ENCODE measurements around the gene CCDC15. TPM values are rescaled to one million over a fixed set of nuclear protein-coding genes. Genes with fewer than 3 reads are reported as not detected.

The CCDC15 gene
- total RNA-seq, 1 experiment from 2014 or later = 8.6 TPM

DNA sequence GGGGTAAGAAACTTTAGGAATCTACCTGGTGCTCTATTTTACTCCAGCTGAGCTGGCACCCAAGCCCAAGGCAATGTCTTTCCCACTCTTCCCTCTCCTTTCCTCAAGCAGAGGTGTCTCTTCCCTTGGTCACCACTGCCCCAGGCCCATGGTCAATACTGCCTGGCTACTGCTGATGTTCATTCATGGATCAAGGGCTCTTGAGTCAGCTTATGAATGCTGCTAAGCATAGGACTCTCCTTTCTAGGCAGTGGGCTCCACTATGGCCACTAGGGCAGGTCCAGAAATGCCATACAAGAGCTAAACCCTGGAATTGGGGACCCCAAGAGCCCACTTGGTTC, 37.7 kb upstream of the CCDC15 start:
- DNase-seq (no peak), ATAC-seq (no peak)
- H3K27ac ChIP-seq (ENCODE audit: low read length) = no peak overlapping the region
- H3K36me3 ChIP-seq (ENCODE audit: low read depth, low read length) = no peaks in the 10 kb centered on the region
- ChIA-PET CTCF (no interaction called here), POLR2A (ENCODE audit: unreplicated experiment) (no interaction called here)
- no peaks in the 10 kb centered on the region for H4K20me1 ChIP-seq (ENCODE audit: low read length)
- H2AFZ ChIP-seq (ENCODE audit: low read length) = no peak overlapping the region
- H3K4me1 ChIP-seq (ENCODE audit: insufficient read depth, low read length) = no peaks in the 10 kb centered on the region
- H3K27me3 ChIP-seq (ENCODE audit: low read length) = no peaks in the 10 kb centered on the region
- H3K9me2 ChIP-seq (replicated peaks; ENCODE audit: low read length) = no peaks in the 10 kb centered on the region
- no peak overlapping the region for H3K4me3 ChIP-seq (ENCODE audit: low read length)
- no peak overlapping the region for H3K4me2 ChIP-seq (ENCODE audit: low read length)
- TF ChIP-seq EZH2 (IDR thresholded peaks at IDR 0.05; ENCODE audit: low read length, unreplicated experiment) = no peak
- intact Hi-C loops (cut with micrococcal nuclease) = no loop called here
- no peaks in the 10 kb centered on the region for H3K79me2 ChIP-seq (ENCODE audit: low read length)
- H3F3A ChIP-seq (ENCODE audit: low read length, unreplicated experiment) = no peaks in the 10 kb centered on the region
- H3K9me3 ChIP-seq (ENCODE audit: low read length) = peaks cover 4% of the 10 kb centered on the region; the same call in 1 of the 2 replicates
- no peak overlapping the region for H3K9ac ChIP-seq (ENCODE audit: low read length)
- BruUV-seq (replicated peaks) = no TSS peak

DNA sequence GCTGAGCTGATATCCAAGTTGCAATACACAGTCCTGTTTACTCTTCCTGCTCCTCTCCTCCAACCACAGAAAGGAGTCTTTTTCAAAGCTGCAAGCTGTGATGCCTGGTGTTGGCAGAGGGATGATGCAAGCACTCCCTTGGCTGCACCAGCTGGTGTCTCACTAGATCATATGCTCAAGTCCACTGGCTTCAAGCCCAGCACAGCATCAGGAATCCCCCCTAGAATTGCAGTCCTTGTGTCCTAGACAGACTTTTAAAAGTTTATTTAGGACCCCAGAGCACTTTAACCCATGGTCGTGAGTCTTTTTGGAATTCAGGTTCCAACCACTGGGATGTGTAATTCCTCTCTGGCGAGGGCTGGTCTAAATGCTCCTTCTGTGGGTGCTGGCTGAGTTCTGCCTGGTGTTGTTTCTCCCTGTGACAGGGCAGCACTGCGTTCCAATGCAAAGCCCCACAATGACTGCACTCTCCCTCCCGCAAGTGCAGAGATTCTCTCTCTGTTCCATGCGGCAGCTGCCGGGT, 36.8 kb upstream of the CCDC15 start:
- no peak for TF ChIP-seq EZH2 (IDR thresholded peaks at IDR 0.05; ENCODE audit: low read length, unreplicated experiment)
- TF ChIP-seq, protein P1, sequence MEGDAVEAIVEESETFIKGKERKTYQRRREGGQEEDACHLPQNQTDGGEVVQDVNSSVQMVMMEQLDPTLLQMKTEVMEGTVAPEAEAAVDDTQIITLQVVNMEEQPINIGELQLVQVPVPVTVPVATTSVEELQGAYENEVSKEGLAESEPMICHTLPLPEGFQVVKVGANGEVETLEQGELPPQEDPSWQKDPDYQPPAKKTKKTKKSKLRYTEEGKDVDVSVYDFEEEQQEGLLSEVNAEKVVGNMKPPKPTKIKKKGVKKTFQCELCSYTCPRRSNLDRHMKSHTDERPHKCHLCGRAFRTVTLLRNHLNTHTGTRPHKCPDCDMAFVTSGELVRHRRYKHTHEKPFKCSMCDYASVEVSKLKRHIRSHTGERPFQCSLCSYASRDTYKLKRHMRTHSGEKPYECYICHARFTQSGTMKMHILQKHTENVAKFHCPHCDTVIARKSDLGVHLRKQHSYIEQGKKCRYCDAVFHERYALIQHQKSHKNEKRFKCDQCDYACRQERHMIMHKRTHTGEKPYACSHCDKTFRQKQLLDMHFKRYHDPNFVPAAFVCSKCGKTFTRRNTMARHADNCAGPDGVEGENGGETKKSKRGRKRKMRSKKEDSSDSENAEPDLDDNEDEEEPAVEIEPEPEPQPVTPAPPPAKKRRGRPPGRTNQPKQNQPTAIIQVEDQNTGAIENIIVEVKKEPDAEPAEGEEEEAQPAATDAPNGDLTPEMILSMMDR (conservative IDR thresholded peaks at IDR 0.05; ENCODE audit: low read depth, low read length) = no peak
- TF ChIP-seq EZH2phosphoT487 (IDR thresholded peaks at IDR 0.05; ENCODE audit: borderline replicate concordance, low read length) = no peak
- BruUV-seq (replicated peaks) = no TSS peak
- no peaks in the 10 kb centered on the region for H3K9me2 ChIP-seq (replicated peaks; ENCODE audit: low read length)
- no peak overlapping the region for H3K4me3 ChIP-seq (ENCODE audit: low read length)
- no peak overlapping the region for H2AFZ ChIP-seq (ENCODE audit: low read length)
- H3K27ac ChIP-seq (ENCODE audit: low read length) = no peak overlapping the region
- H3K9me3 ChIP-seq (ENCODE audit: low read length) = no peaks in the 10 kb centered on the region
- no peaks in the 10 kb centered on the region for H3K79me2 ChIP-seq (ENCODE audit: low read length)
- H3K27me3 ChIP-seq (ENCODE audit: low read length) = no peaks in the 10 kb centered on the region
- POLR2A ChIA-PET (ENCODE audit: unreplicated experiment) = no interaction called here
- no peak overlapping the region for H3K4me2 ChIP-seq (ENCODE audit: low read length)
- intact Hi-C loops (cut with micrococcal nuclease) = no loop called here
- CTCF ChIA-PET = interaction anchor here (0.6 kb wide), 1 partner anchor 10 kb away, joined by 3 read pairs; no protein-coding TSS in a partner anchor
- ATAC-seq (no peak), DNase-seq (no peak)
- H4K20me1 ChIP-seq (ENCODE audit: low read length) = no peaks in the 10 kb centered on the region
- no peaks in the 10 kb centered on the region for H3K36me3 ChIP-seq (ENCODE audit: low read depth, low read length)
- no peaks in the 10 kb centered on the region for H3F3A ChIP-seq (ENCODE audit: low read length, unreplicated experiment)
- H3K9ac ChIP-seq (ENCODE audit: low read length) = no peak overlapping the region
- H3K4me1 ChIP-seq (ENCODE audit: insufficient read depth, low read length) = no peaks in the 10 kb centered on the region

DNA sequence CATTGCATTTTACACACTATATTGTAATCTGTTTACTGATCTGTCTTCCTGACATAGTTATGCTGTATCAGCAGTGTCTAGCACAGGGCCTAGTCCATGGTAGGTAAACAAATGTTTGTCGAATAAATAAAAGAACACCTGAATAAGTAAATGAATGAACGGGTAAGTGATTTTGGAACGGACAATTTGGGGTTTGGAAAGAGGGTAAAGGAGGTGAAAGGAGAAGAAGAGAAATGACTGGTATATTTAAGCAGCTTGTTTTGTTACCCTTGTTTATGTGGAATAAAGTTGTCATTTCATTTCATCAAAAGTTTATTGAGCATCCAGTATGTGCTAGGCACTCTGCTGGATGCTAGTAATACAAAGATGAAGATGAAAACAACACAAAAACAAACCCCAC, 35.1 kb upstream of the CCDC15 start, which contains the start of gene HEPN1:
Gene HEPN1 (plus strand): TSS at position 301 of the 400 bp plus-strand sequence.
- intact Hi-C loops (cut with micrococcal nuclease) = no loop called here
- Histone ChIP-seq H3K9me2 (replicated peaks; ENCODE audit: low read length) (no peaks in the 10 kb centered on the region), H3K79me2 (ENCODE audit: low read length) (no peaks in the 10 kb centered on the region), H3K4me1 (ENCODE audit: insufficient read depth, low read length) (no peaks in the 10 kb centered on the region), H2AFZ (ENCODE audit: low read length) (no peak within 1 kb of the TSS), H3K27me3 (ENCODE audit: low read length) (no peaks in the 10 kb centered on the region), H4K20me1 (ENCODE audit: low read length) (no peaks in the 10 kb centered on the region), H3K4me2 (ENCODE audit: low read length) (no peak within 1 kb of the TSS), H3K27ac (ENCODE audit: low read length) (no peak within 1 kb of the TSS), H3K4me3 (ENCODE audit: low read length) (no peak within 1 kb of the TSS), H3K9me3 (ENCODE audit: low read length) (no peaks in the 10 kb centered on the region), H3K9ac (ENCODE audit: low read length) (no peak within 1 kb of the TSS), H3K36me3 (ENCODE audit: low read depth, low read length) (no peaks in the 10 kb centered on the region), H3F3A (ENCODE audit: low read length, unreplicated experiment) (no peaks in the 10 kb centered on the region)
- ChIA-PET POLR2A (ENCODE audit: unreplicated experiment) (no interaction called here), CTCF (no interaction called here)
- ATAC-seq (no peak), DNase-seq (no peak)
- BruUV-seq (replicated peaks) = no TSS peak
- TF ChIP-seq, protein P1 (conservative IDR thresholded peaks at IDR 0.05; ENCODE audit: low read depth, low read length) = no peak
- TF ChIP-seq EZH2phosphoT487 (IDR thresholded peaks at IDR 0.05; ENCODE audit: borderline replicate concordance, low read length) (no peak), EZH2 (IDR thresholded peaks at IDR 0.05; ENCODE audit: low read length, unreplicated experiment) (no peak)

Measured in PC-3 (cell line).